Measurements from ENCODE around the gene OMG.
A peak's percentile ranks its signal among the peaks of the same experiment; 100 is the strongest.
"Not testable (repeated sequence)": the region's sequence is repeated elsewhere in the genome, so short reads cannot be mapped to it uniquely, and the experiment has no call there.

The OMG gene

GRCh38 chr17:31307640-31308039, 10.6 kb upstream of the OMG start:
- DNase-seq: no peak

DNA sequence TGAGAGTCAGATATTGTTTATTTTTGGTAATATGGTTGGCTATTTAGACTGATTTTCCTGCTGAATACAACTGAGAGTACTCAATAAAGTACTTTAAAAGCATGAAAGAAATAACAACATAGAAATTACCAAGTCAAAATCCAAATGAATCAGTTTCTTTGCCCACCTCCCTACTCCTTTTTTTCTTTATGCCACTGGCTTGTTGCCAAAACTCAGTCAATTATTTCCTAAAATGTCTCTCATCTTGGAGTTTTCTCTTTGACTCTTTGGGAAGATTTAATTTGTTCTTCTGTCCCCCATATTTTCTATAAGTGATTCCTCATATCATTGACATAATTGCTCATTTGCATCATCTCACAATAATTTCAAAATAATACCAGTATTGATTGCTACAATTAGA, 2.6 kb upstream of the OMG start:
- DNase-seq: no peak

DNA sequence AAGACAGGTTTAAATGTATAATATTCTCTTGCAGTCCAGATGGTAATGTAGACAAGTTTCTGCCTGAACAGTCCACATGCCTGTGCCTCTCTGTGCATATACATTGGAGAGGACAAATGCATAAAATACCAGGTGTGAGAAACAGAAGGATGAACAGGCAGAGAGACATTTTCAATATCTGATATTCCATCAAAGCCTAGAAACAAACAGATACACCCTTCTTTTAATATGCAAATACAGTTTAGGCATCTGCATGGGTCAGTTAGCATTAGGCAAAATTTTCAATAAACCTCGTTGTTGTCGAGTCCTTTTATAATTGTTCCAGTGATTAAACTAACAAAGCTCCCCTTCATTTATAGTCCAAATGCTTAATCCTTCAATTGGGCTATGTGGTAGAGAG, 897 bp downstream of the OMG start:
- peak; percentile 69 for DNase-seq

DNA sequence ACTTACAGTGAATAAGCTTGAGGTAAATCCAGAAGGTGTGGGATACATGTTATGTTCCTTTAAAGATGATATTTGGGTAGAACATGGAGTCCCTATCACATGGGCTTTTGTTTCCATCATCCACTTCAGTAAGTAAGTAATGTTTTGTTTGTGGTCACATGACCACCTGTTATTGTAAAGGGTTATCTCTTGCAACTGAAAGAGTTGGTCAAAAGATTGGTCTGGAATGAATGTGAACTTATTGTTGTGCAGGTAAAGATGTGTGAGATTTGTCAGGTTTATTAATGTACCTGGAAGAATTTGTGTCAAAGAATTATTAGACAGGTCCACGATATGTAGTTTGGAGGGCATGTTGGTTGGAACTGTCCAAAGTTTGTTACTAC, 1.6 kb downstream of the OMG start:
- no peak for DNase-seq

- DNase-seq: no peak
These were observed 2.1 kb downstream of the OMG start for GRCh38 chr17:31294820-31295488.

- no peak for DNase-seq
These were observed 2.8 kb downstream of the OMG start for GRCh38 chr17:31294231-31294630.

- DNase-seq: no peak
These were observed 3.5 kb downstream of the OMG start for GRCh38 chr17:31293581-31293980.

DNA sequence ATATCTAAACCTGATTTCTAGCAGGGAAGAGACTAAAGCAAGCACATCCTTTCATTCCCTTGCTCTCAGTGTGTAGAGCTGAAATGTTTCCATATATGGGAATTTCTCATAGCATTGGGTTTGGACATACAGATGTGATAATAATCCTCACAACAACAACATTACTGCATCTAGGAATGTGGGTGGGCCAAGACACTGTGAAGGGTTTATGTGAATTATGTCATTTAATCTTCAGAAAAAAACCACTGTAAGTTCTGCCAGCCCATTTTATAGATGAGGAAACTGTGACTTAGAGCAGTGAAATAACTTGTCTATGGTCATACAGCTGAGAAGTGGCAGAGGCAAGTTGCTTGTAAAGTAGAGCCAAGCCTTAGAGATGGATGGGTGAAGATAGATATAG, 5.2 kb downstream of the OMG start:
- no peak for DNase-seq

DNA sequence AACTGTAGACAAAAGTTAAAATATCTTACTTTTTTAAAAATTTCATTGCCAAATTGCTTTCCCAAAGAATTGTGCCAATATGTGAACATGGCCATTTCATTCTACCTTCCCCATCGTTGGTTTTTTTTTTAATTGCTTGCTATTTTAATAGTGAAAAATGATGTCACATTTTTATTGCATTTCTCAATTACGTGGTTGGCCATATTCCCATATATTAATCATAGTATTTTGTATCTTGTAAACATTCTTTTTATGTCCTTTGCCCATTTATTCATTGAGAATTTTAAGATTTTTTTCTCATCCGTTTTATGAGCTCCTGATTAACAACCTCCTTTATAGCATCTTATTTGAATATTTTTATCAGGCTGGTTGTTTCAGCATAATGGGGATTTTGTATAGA, 7.2 kb downstream of the OMG start:
- DNase-seq: no peak

DNA sequence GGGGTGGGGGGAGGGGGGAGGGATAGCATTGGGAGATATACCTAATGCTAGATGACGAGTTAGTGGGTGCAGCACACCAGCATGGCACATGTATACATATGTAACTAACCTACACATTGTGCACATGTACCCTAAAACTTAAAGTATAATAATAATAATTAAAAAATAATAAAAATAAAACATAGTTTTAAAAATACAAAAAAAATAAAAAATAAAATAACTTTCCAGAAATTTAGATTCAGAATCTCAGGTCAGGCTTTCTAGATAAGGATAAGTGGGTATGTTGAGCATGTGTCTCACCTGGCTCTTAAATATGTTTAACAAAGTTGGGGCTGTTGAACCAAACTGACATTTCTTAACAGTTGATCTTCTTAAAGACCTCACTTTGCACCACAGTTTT, 9.1 kb downstream of the OMG start:
- not testable (repeated sequence) for DNase-seq

DNA sequence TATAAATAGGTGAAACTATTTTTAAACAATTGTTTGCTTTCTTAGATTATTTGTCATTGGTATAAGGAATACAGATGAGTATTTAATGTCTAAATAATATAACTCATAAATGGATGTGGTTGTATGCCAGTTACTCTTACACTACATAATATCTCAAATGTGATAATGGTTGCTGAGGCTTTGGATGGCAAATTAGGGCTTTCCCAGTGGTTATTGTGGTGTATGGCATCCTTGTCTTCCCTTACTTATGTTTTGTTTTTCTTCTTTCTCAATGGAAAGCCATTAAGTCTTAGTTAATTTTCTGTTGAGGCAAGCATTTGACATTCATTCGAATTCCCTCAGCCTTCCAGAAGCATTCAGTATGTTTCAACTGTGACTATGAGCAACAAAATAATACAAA, 10.5 kb downstream of the OMG start:
- no peak for DNase-seq

GRCh38 chr17:31283841-31284240, 13.2 kb downstream of the OMG start:
- DNase-seq: no peak

GRCh38 chr17:31281061-31281460, 16.0 kb downstream of the OMG start:
- DNase-seq: no peak

GRCh38 chr17:31279401-31279800, 17.6 kb downstream of the OMG start:
- DNase-seq: no peak

GRCh38 chr17:31275116-31275515, 21.9 kb downstream of the OMG start:
- DNase-seq: no peak

GRCh38 chr17:31274252-31274651, 22.8 kb downstream of the OMG start:
- no peak for DNase-seq

DNA sequence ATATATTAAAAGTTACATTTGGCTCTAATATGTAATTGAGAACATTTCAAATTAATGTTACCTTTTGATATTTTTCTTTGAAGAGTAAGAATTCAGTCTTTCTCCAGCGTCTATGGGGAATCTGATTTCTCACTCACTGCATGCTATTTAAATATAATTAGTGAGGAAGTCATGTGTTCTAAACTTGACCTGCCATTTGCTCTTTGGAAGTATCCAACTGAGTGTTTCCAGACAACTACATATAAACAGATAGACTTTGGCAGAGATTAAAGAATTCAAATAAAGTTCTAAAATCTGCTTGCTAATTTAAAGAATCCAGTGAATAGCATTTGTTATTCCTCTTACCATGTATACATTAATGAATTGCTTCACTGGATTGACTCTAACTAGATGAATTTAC, 23.5 kb downstream of the OMG start:
- no peak for DNase-seq

DNA sequence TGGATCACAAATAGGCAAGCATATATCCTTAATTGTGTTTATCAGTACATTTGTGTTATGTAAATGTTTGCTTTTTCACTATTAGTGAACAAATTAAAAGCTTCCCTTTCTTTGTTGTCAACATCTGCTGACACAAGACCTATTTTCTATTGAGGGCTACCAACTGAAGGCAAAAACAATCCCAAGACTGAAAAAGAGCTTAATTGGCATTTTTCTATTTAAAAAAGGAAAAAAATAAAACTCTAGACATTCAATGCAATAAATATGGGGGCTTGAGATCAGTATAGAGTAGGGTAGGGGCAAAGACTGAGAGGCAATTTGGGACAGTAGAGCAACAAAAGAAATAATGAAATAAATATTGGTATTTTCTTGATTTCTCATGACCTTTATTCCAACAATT, 24.2 kb downstream of the OMG start:
- DNase-seq: no peak

DNA sequence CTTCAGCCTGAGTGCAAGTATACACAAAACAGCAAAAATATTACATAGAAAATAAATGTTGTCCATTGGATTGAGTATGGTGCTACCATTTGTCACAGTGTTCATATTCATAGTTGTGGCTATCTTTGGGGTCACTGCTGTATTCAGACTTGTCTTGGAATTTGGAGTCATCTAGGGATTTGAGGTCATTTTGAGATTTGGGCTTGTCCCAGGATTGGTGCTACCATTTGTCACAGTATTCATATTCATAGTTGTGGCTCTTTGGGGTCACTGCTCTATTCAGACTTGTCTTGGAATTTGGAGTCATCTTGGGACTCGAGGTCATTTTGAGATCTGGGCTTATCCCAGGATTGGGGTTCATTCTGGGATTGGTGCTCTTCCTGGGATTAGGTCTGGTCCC, 24.8 kb downstream of the OMG start:
- DNase-seq: no peak

DNA sequence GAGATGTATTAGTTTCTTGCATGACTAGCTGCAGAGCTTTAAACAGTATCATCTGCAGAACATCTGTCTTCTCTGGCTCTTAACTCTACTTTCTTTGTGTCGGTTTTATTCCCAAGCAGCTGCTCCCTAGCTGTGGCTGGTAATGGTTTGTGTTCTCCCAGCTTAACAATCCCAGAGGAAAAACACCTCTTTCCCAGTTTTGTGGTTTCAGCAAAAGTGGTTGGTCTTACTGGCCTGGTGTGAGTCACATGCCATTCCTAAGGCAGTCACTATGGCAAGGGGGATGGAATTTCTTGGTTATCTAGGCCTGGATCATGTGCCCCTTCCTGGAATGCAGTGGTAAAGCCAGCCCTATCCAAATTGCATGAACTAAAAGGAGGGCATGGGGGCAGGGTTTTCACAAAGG, 27.5 kb downstream of the OMG start:
- no peak for DNase-seq

DNA sequence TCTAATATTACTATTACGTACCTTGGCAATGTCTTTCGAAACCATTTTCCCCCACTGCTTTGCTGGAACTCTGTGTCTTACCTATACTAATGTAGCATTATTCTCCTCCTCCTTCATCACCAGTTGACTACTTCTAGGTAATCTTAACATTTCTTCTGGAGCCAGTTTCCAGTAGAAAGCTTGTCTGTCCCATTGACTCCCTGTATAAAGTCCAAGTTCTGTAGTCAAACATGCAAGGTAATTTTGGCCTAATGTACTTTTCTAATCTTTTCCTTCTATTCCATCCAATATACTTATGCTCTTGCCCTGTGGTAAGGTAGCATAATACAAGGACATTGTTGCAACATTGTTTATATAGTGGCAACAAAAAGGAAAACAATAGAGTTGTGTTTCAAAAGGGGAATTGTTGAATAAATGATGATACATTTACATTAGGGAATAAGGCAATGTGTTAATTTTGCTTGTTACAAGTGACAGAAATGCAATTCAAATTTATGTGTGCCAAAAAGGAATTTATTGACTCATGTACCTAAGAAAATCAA, 27.9 kb downstream of the OMG start:
- no peak for DNase-seq

- no peak for DNase-seq
These were observed 31.0 kb downstream of the OMG start for GRCh38 chr17:31266042-31266441.

DNA sequence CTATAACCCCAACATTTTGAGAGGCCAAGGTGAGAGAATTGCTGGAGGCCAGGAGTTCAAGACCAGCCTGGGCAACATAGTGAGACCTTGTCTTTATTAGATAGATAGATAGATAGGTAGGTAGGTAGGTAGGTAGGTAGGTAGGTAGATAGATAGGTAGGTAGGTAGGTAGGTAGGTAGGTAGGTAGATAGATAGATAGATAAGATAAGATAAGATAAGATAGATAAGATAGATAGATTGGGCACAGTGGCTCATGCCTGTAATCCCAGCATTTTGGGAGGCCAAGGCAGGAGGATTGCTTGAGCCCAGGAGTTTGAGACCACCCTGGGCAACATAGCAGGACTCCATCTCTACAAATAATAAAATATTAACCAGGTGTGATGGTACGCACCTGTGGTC, 34.1 kb downstream of the OMG start:
- DNase-seq: not testable (repeated sequence)

DNA sequence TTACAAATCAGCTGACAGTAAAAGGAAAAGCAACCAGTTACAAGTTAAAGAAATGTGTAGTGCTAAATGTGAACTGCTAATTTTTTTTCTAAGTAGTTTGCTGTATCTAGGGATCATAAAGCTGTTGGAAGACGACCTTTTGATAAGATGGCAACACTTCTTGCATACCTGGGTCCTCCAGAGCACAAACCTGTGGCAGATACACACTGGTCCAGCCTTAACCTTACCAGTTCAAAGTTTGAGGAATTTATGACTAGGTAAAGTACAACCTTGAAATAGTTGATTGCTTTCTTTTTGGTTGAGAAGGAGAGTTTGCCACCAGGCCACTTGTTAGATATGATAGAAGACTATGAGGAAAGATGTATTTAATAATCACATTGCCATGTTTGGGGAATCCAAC, 35.4 kb downstream of the OMG start:
- DNase-seq: no peak

GRCh38 chr17:31260151-31260550, 36.9 kb downstream of the OMG start:
- DNase-seq: no peak
